SW480 (cell line): Measurements from ENCODE around the gene DACT2.
A peak's percentile ranks its signal among the peaks of the same experiment; 100 is the strongest.
"Not testable (repeated sequence)": the region's sequence is repeated elsewhere in the genome, so short reads cannot be mapped to it uniquely, and the experiment has no call there.

Experiments used
- DNase-seq: peaks from one replicate; pipeline ENCODE4 v3.0.0-alpha.2; 2016; ENCODE audit warnings: low spot score

Gene DACT2

DNA sequence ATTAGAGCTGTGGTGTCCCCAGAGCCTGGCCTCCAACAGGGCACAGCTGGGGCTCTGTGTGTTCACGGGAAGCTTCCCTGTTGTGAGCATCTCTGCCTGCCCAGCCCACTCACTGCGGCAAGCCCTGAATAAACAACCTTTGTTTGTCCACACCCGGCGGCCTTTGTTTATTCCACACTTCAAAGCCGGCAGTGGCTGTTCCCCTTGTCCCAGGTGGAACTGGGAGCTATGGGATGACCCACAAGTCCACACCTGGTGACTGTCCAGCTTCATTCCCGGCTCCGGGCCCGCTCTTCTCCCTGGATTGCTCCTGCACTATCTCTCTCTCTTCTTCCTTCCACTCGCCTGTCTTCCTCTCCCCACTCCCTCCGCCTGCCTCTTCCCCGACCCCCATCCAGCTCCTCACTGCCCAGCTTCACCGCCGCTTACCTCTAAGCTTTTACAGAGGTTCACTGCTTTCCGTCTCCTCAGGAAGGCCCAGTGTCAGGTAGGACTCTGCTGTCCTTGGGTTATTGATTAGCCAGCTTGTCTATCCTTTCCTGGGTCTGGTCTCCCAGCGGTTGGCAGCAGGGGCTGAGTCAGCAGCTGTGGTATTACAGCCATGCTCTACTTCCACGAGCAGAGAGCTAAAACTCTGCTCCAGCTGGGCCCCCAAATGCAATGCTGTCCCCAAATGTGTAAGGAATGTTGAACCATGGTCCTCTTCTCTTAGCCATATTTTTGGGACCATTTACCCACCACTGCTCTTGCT, 17.8 kb downstream of the DACT2 start:
- DNase-seq: peak; percentile 93

GRCh38 chr6:168300975-168301647, 18.5 kb downstream of the DACT2 start:
- no peak for DNase-seq

GRCh38 chr6:168299541-168300511, 19.8 kb downstream of the DACT2 start:
- no peak for DNase-seq

DNA sequence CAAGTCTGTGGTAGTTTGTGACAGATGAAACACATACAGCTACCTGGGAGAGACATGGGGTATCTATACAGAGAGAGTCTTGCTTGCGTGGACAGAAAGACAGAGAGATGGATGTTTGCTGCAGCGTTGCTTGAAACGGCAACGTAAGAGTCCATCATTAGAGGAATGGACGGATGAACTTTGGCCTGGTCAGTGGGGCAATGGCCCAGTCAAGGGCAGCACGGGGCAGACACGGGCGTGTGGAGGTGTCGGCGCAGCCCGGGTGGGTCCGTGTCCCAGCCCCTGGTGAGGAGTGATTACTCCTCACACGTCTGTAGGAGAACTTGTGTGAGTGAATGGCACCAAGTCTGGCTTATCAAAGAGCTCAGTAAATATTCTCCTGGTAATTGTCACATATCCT, 21.9 kb downstream of the DACT2 start:
- no peak for DNase-seq

DNA sequence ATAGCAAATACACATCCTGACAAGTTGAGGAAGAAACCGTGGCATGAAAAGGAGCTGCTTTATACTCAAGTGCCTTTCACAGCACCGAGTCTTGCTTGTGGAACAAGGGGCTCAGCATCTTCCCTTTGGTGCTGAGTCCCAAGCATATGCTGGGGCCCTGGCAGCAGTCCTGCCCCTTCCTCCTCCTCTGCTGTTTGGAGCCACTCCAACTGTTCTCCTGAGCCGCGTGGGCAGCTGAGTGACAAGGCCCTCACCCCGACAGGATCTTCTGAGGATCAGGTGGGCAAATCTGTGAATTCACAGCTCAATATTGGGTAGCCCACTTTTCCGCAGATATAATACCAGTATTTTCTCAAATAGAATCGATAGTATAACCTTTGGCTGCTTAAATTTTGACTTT, 24.7 kb downstream of the DACT2 start:
- DNase-seq: no peak

DNA sequence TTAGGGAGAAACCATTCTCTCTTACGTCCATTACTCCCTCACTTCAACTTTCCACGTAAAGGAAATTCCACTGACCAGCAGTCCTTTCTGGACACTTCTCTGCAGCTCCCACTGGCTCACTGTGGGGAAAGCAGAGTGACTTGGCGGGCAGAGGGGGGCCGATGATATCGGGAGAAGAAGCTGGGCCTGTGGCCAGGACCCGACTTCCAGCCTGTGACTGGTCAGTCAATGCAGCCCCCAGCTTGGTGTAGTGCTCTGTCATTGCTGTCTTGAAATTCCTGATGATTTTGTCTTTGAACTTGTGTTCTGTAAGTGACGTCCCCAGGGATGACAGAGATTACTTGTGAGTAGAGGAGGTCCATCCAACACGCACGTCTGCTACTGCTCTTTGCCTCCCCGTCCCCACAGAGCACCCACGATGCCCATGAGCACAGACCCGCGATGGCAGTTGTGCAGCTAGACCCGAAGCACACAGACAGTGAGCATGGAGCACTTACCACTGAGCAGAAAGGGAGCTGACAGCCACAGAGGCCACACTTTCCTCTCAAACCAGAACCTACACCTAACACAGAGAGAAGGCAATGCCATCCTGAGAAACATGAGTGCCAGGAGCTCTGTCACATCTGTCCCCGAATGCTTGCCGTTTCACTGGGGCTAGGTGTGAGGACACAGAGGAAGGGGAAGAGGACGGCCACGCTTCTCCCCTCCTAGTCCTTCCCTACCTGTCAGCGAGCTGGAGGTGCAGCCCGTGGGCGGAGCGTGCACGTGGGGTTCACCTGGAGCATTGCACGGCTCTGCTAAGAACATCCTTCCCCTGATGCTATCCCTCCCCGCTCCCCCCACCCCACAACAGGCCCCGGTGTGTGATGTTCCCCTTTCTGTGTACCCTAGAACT, 25.7 kb downstream of the DACT2 start:
- no peak for DNase-seq

GRCh38 chr6:168292826-168293225, 26.8 kb downstream of the DACT2 start:
- DNase-seq: no peak

DNA sequence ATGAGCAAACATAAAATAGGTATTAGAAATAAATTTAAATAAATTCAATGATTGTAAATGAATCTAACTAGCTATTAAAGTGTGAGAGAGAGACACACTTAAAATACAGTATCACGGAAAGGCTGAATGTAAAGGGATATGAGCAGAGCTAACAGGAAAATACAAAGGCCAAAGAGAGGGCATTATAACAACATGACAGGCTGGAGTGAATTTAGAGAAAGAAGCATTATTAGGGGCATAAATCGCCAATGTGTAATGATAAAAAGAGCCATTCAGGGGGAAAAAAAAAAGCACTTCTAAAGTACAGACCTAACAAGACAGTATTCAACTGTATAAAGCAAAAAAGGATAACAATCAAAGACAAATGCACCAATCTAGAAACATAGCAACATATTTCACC, 28.1 kb downstream of the DACT2 start:
- DNase-seq: no peak

DNA sequence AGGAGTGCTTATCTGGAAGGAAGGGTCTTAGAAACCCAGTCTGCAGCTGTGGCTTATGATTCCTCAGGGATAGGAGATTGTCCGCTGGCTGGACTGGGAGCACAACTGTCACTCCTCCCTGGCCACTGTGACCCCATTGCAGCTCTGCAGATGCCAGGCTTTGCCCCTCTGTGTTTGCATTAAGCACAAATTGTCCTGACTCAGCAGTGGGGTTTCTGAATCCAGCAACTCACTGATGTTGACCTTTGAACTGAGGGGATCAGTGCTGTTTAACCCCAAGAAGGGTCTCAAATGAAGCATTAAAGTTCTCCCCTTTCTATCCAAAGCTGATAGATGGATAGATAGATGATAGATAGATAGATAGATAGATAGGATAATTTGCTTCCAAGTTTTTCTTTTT, 29.5 kb downstream of the DACT2 start:
- no peak for DNase-seq

DNA sequence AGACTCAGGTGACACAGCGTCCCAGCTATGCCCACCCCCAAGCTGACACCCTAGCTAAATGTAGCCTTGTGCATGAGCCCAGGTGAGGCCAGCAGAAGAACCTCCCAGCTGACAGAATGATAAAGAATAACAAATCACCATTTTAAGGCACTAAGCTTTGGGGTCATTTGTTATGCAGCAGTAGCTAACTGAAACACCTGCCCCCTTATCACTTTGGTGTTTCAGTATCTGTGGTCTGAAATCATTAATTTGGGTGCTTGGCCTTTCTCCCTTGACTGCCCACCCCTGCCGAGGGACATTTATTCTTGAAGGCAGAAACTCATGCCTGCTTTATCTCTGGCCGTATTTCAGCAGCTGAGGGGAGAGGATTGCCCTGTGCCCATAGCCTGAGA, 30.0 kb downstream of the DACT2 start:
- DNase-seq: no peak

DNA sequence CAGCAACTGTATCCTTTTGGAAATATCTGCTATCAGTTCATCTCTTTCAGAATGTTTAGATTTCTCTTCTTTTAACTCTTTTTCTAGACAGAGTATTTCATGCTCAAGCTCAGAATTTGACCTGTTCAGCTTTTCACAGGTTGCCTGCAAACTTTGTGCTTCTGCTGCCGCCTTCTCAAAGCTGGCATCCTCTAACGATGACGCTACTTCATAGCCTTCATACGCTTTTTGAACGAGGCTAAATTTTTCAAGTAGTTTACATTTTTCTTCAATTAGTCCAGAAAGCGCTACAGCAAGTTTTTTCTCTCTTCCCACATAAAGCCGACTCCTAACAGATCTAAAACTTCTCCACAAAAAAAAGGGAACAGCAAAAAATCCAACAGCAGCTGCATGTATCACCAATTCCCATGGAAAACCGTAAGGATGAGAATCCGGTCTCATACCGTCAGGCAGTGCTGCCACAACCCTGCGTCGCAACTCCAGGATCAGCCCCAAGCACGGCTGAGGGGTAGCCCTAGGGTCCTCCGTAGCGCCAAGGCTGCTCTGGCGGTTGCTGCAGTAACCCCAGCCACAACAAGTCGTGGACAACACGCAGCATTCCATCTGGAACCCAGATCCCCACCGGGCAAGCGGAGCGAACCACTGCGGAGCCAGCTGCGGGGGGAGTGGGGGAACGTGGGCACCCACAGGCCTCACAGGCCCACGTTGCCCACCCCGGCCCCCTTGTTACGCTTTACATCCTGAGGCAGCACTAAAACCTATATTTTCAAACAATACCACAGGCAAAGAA, 30.6 kb downstream of the DACT2 start:
- no peak for DNase-seq

DNA sequence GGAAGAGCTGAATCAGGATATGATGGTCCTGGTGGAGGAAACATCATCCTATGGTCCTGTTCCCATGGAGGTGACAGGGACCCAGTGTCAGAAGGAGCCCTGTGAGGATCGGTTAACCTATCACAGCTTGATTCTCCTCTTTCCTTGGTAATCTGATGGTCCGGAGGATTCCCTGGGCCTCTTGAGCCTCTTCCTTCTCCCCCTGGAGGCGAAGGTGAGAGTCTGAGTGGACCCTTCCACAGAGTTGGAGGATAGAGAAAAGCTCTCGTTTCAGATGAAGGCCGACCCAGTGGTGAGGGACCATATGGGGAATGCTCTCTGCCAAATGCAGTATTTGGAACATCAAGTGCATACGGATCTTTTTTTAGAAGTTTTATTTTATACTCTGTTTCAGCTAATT, 32.1 kb downstream of the DACT2 start:
- DNase-seq: not testable (repeated sequence)

DNA sequence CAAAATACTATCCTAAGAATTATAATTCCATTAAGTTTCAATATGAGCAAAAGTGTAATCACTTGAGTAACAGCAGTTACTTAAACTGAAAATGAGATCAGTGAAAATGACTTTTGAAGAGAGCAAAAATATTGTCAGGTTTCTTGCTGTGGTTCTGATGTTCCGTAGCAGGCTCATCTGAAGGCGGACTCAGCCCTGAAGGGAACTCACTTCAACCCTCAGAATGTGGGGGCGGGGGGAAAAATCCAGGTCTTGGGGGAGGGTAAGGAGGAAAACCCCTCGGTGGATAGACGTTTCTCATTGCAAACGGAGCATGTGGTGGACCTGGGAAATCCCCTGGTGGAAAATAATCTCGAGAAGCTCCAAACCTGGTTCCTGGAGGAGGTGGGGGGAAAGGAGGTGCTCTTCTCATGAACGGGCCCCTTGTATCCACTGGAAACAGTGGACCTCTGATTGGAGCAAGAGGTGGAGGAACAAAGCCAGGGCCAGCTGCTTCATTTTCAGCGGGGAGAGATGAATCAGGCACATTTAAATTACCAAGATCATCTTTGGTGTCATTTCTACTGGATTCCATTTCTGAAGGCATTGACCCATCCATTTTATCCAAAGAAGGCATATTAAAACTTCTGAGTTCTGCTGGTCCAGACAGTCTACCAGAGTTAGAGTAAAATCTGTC, 32.7 kb downstream of the DACT2 start:
- DNase-seq: not testable (repeated sequence)

DNA sequence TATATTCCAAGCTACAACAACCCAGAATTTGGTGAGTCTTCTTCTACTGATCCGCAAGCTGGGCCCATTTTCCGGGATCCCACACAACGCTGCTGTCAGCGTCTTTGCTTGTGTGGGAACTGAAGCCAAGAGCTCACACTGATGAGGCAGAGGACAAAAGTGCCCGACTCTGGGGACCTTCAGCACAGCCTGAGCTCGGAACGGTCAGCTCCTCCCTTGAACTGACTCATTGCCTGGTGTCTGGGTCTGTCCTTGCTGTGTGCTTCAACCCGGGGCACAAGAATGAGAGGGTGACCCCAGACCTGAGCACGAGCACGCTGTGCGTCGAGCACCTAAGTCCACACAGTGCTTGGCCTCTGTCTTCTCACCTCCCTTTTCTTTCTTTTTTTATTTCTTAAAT, 33.5 kb downstream of the DACT2 start:
- no peak for DNase-seq

DNA sequence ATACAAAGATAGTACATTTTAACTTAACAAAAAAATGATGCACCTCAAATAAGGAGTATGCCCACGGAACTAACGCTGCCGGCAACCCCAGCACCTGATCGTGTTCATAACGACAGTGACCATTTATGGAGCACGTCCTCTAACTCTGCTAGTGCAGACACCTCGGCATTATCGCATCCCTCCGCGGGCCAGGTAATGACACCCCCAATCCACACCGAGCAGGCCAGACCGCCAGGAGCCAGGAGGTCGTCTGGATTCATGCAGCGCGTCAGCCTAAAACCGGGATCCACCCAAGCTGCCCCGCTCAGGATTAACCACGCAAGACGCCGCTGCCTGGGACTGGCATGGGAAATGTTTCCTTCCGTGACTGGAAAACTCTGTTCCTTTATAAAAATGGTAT, 34.1 kb downstream of the DACT2 start:
- DNase-seq: no peak

DNA sequence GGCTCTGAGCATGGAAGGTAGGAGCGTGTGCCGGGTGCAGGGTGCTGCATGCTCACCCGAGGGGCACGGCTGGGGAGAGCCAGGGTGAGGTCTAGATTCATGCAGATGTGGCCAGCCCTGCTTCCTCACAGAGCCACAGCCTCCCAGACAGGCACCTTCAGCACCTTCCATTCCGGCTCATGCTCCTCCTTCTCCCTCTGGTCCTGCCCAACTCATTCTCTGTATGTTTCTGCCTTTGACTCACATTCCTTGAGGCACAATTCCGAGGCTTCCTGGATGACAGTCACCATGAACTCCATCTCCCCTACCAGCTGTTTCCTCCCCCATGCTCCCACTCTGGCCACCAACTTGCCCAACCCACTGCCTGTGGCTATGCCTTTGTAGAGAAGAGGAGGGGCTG, 35.4 kb downstream of the DACT2 start:
- no peak for DNase-seq

GRCh38 chr6:168283686-168284025, 35.9 kb downstream of the DACT2 start:
- DNase-seq: no peak

- DNase-seq: no peak
Measured at GRCh38 chr6:168282985-168283685, 36.4 kb downstream of the DACT2 start.

DNA sequence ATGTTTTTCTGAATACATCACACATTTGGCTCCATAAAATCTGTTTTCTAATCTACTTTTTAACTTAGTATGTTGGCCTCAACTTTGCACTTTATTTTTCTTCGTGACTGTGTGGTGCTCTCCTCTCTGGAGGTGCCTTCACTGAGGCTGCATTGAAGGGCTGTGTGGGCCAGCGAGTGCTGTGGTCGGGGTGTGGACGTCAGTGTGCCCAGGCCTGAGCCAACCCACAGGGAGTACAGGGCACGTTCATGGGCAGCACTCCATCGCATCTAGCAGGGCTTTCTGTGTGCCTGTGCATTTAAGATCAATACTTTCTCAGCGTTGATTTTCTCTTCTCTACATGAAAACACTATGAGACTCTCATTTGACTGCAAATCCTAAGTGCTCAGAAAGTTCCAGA, 37.8 kb downstream of the DACT2 start:
- no peak for DNase-seq

DNA sequence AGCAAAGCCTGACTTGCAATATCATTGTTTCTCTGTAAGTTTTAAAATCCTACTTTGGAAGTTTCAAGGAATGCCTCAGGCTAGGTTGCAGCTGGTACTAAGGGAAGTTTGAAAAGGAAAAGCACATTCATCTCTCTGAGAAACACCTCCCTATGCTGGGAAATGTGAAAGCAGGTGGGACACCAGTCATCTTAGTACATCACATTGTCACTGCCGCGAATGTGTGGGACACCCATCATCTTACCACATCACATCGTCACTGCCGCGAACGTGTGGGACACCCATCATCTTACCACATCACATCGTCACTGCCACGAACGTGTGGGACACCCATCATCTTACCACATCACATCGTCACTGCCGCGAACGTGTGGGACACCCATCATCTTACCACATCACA, 38.3 kb downstream of the DACT2 start:
- DNase-seq: not testable (repeated sequence)
